Vagina (tissue), 2 donors: ENCODE results near the gene MRPS15.

Experiments
- POLR2A ChIP-seq, 2 donors: fragments of 450-650 bp; IDR thresholded peaks; one replicate each; pipeline ENCODE4 v1.6.1; 2017; ENCODE audit warnings: antibody characterized with exemption in 2 of 2, mild to moderate bottlenecking in 2 of 2, moderate library complexity in 2 of 2
- POLR2AphosphoS5 ChIP-seq, 2 donors: sonication (generic); formaldehyde crosslinking; IDR thresholded peaks; one replicate each; pipeline ENCODE4 v1.9.0; 2017; ENCODE audit warnings: antibody characterized with exemption in 2 of 2, mild to moderate bottlenecking in 2 of 2, low read depth in 1 of 2; ENCODE audit not compliant: insufficient read depth in 1 of 2
- TF ChIP-seq, protein P1 (sequence below), 3 experiments: fragments of 450-650 bp in 2 of 3; fragments of 200-600 bp in 1 of 3; sonication (generic) in 1 of 3; IDR thresholded peaks; one replicate each; pipeline ENCODE4 v1.5.1; 2017 to 2019; ENCODE audit warnings: antibody characterized with exemption in 3 of 3, mild to moderate bottlenecking in 2 of 3, moderate library complexity in 2 of 3

DNA sequence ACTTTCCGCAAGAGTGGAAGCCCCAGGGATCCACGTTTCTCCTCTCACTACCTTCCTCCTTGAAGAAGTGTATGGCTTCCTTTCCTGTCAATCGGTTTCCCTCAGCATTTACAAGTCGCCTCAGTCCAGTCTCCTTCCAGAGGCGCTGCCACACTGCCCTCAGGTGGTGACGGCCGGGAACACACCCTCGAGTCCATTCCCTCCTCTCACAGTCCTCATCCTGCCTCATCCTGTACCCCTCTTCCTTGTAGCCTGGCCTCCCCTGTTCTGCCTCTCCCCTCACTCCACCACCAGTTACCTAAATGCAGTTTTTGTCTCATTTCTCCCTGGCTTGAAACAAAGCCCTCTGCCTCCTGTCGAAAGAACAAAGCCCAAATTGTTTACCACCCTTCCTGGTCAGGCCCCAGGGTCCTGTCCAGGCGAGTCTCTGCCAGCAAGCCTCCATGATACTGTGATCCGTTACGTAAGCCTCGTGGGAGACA lies 43.3 kb downstream of the MRPS15 start:
- TF ChIP-seq, protein P1, sequence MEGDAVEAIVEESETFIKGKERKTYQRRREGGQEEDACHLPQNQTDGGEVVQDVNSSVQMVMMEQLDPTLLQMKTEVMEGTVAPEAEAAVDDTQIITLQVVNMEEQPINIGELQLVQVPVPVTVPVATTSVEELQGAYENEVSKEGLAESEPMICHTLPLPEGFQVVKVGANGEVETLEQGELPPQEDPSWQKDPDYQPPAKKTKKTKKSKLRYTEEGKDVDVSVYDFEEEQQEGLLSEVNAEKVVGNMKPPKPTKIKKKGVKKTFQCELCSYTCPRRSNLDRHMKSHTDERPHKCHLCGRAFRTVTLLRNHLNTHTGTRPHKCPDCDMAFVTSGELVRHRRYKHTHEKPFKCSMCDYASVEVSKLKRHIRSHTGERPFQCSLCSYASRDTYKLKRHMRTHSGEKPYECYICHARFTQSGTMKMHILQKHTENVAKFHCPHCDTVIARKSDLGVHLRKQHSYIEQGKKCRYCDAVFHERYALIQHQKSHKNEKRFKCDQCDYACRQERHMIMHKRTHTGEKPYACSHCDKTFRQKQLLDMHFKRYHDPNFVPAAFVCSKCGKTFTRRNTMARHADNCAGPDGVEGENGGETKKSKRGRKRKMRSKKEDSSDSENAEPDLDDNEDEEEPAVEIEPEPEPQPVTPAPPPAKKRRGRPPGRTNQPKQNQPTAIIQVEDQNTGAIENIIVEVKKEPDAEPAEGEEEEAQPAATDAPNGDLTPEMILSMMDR (IDR thresholded peaks at IDR 0.05), result peak; percentile 83 to 94 (median 88)
- TF ChIP-seq POLR2AphosphoS5 (IDR thresholded peaks at IDR 0.05; ENCODE audit: insufficient read depth in 1 of 2, low read depth in 1 of 2) (peak in 1 of 2 donors; percentile 50), POLR2A (IDR thresholded peaks at IDR 0.05) (no peak)
